Measurements from ENCODE around the gene ARHGEF4. TPM values are rescaled to one million over a fixed set of nuclear protein-coding genes. Genes with fewer than 3 reads are reported as not detected.

ARHGEF4 gene
- total RNA-seq, 1 experiment from 2014 or later = 21.8 TPM

GRCh38 chr2:130884503-130884902 is 47.8 kb downstream of the ARHGEF4 start:
- Mint-ChIP-seq H3K36me3 (no peaks in the 10 kb centered on the region), H3K4me1 (no peaks in the 10 kb centered on the region), H3K27ac (no peak overlapping the region), H3K9me3 (no peaks in the 10 kb centered on the region), H3K27me3 (ENCODE audit: low read depth) (no peaks in the 10 kb centered on the region), H3K4me3 (no peak overlapping the region)
- ATAC-seq = no peak
- ChIA-PET POLR2A (no interaction called here), CTCF (interaction anchor here (0.8 to 2.0 kb wide), 3 partner anchors 11 to 36 kb away, joined by 3 to 7 read pairs (median 3); no protein-coding TSS in a partner anchor)
- no peak for DNase-seq (ENCODE audit: low spot score)
- TF ChIP-seq USF1 (CRISPR knock-in tag; IDR thresholded peaks at IDR 0.05) (no peak), PRRX2 (CRISPR knock-in tag; IDR thresholded peaks at IDR 0.05) (no peak), ZSCAN18 (CRISPR knock-in tag; IDR thresholded peaks at IDR 0.05) (no peak), ZMAT4 (CRISPR knock-in tag; IDR thresholded peaks at IDR 0.05) (no peak), ZNF671 (CRISPR knock-in tag; IDR thresholded peaks at IDR 0.05) (no peak), ZNF281 (CRISPR knock-in tag; IDR thresholded peaks at IDR 0.05) (no peak), ZNF138 (CRISPR knock-in tag; conservative IDR thresholded peaks at IDR 0.05) (no peak), ZBTB21 (CRISPR knock-in tag; IDR thresholded peaks at IDR 0.05; ENCODE audit: borderline replicate concordance) (no peak), GABPB1 (CRISPR knock-in tag; IDR thresholded peaks at IDR 0.05) (no peak), E2F5 (CRISPR knock-in tag; IDR thresholded peaks at IDR 0.05) (no peak), TEAD1 (CRISPR knock-in tag; IDR thresholded peaks at IDR 0.05) (no peak), KAT7 (CRISPR knock-in tag; IDR thresholded peaks at IDR 0.05; ENCODE audit: borderline replicate concordance) (no peak), JAZF1 (CRISPR knock-in tag; IDR thresholded peaks at IDR 0.05) (no peak), ZNF219 (CRISPR knock-in tag; IDR thresholded peaks at IDR 0.05; ENCODE audit: borderline replicate concordance) (no peak)
- TF ChIP-seq, protein P1, sequence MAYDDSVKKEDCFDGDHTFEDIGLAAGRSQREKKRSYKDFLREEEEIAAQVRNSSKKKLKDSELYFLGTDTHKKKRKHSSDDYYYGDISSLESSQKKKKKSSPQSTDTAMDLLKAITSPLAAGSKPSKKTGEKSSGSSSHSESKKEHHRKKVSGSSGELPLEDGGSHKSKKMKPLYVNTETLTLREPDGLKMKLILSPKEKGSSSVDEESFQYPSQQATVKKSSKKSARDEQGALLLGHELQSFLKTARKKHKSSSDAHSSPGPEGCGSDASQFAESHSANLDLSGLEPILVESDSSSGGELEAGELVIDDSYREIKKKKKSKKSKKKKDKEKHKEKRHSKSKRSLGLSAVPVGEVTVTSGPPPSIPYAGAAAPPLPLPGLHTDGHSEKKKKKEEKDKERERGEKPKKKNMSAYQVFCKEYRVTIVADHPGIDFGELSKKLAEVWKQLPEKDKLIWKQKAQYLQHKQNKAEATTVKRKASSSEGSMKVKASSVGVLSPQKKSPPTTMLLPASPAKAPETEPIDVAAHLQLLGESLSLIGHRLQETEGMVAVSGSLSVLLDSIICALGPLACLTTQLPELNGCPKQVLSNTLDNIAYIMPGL (CRISPR knock-in tag; IDR thresholded peaks at IDR 0.05) = no peak
- TF ChIP-seq, protein P2, sequence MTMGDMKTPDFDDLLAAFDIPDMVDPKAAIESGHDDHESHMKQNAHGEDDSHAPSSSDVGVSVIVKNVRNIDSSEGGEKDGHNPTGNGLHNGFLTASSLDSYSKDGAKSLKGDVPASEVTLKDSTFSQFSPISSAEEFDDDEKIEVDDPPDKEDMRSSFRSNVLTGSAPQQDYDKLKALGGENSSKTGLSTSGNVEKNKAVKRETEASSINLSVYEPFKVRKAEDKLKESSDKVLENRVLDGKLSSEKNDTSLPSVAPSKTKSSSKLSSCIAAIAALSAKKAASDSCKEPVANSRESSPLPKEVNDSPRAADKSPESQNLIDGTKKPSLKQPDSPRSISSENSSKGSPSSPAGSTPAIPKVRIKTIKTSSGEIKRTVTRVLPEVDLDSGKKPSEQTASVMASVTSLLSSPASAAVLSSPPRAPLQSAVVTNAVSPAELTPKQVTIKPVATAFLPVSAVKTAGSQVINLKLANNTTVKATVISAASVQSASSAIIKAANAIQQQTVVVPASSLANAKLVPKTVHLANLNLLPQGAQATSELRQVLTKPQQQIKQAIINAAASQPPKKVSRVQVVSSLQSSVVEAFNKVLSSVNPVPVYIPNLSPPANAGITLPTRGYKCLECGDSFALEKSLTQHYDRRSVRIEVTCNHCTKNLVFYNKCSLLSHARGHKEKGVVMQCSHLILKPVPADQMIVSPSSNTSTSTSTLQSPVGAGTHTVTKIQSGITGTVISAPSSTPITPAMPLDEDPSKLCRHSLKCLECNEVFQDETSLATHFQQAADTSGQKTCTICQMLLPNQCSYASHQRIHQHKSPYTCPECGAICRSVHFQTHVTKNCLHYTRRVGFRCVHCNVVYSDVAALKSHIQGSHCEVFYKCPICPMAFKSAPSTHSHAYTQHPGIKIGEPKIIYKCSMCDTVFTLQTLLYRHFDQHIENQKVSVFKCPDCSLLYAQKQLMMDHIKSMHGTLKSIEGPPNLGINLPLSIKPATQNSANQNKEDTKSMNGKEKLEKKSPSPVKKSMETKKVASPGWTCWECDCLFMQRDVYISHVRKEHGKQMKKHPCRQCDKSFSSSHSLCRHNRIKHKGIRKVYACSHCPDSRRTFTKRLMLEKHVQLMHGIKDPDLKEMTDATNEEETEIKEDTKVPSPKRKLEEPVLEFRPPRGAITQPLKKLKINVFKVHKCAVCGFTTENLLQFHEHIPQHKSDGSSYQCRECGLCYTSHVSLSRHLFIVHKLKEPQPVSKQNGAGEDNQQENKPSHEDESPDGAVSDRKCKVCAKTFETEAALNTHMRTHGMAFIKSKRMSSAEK (CRISPR knock-in tag; IDR thresholded peaks at IDR 0.05; ENCODE audit: borderline replicate concordance) = no peak
- TF ChIP-seq, protein P3, sequence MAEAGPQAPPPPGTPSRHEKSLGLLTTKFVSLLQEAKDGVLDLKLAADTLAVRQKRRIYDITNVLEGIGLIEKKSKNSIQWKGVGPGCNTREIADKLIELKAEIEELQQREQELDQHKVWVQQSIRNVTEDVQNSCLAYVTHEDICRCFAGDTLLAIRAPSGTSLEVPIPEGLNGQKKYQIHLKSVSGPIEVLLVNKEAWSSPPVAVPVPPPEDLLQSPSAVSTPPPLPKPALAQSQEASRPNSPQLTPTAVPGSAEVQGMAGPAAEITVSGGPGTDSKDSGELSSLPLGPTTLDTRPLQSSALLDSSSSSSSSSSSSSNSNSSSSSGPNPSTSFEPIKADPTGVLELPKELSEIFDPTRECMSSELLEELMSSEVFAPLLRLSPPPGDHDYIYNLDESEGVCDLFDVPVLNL (CRISPR knock-in tag; IDR thresholded peaks at IDR 0.05; ENCODE audit: borderline replicate concordance, low read depth) = no peak
